Heart right ventricle (tissue), 16 donors: Measurements from ENCODE around the gene CYFIP1. TPM values are rescaled to one million over a fixed set of nuclear protein-coding genes. Genes with fewer than 3 reads are reported as not detected.

ENCODE experiments used
- ATAC-seq, 8 donors: fragments of 200-7000 bp; cut with Tn5 transposase; one replicate each; pipeline ENCODE4 v1.9.1; 2020; ENCODE audit warnings: mild to moderate bottlenecking in 8 of 8, moderate library complexity in 8 of 8, moderate number of reproducible peaks in 1 of 8
- DNase-seq, 2 donors: peaks; one replicate each; pipeline ENCODE4 v3.0.0-alpha.2; 2020
- H3K27ac ChIP-seq, 10 donors: fragments of 200-600 bp; sonication (generic) in 2 of 10; one replicate each; pipeline versions ENCODE4 v1.5.0 to v1.8.0; 2020 to 2022; ENCODE audit warnings: mild to moderate bottlenecking in 3 of 10
- H3K27me3 ChIP-seq, 7 donors: fragments of 200-600 bp; one replicate each; pipeline ENCODE4 v1.8.0; 2021 to 2022; ENCODE audit warnings: mild to moderate bottlenecking in 2 of 7
- H3K36me3 ChIP-seq, 9 donors: fragments of 200-600 bp; sonication (generic) in 1 of 9; one replicate each; pipeline versions ENCODE4 v1.5.0 to v1.8.0; 2020 to 2022; ENCODE audit warnings: mild to moderate bottlenecking in 2 of 9
- H3K4me1 ChIP-seq, 9 donors: fragments of 200-600 bp; sonication (generic) in 1 of 9; one replicate each; pipeline versions ENCODE4 v1.5.0 to v1.8.0; 2020 to 2022; ENCODE audit warnings: mild to moderate bottlenecking in 4 of 9
- H3K4me3 ChIP-seq, 10 donors: fragments of 200-600 bp; sonication (generic) in 2 of 10; one replicate each; pipeline versions ENCODE4 v1.5.0 to v1.8.0; 2020 to 2022; ENCODE audit warnings: mild to moderate bottlenecking in 7 of 10, moderate library complexity in 2 of 10
- H3K9me3 ChIP-seq, 11 donors: fragments of 200-600 bp in 10 of 11; sonication (generic) in 2 of 11; one replicate each; pipeline versions ENCODE4 v1.5.0 to v1.8.0; 2013 to 2022; ENCODE audit warnings: mild to moderate bottlenecking in 2 of 11, control low read depth in 1 of 11, moderate library complexity in 1 of 11
- WGBS, 2 donors: extraction: QIAGEN DNeasy Blood & Tissue Kit; methylation state at CpG; one replicate each; pipeline ENCODE4 v1.1.7; 2013; ENCODE audit warnings: inconsistent platforms in 1 of 2; 5-methylcytosine and 5-hydroxymethylcytosine counted together
- intact Hi-C, 10 donors: fragments of 100-400 bp; cut with DNase I; formaldehyde crosslinking; loops; one replicate each; pipeline versions ENCODE4 v1.11.1 to v1.14.2; 2022
- polyA plus RNA-seq, 2 donors: library from polyadenylated mRNA; stranded (reverse); fragments of 200-250 nt; gene quantifications; one replicate each; pipeline ENCODE4 v1.2.3, GENCODE V29; 2013
- total RNA-seq, 10 donors: library from RNA; stranded (reverse); fragmentation: NEBNext Ultra II Directional in 3 of 10; extraction: Animal tissue kit (Norgen Biotek cat#: 25700) in 3 of 10; gene quantifications; one replicate each; pipeline versions ENCODE4 v1.2.1 to v1.2.4, GENCODE V29; 2021 to 2023
- TF ChIP-seq, protein P1 (sequence below), 9 donors: fragments of 200-600 bp; sonication (generic) in 2 of 9; IDR thresholded peaks; one replicate each; pipeline versions ENCODE4 v1.5.0 to v1.8.0; 2021 to 2022; ENCODE audit warnings: antibody characterized with exemption in 9 of 9, mild to moderate bottlenecking in 5 of 9, moderate library complexity in 1 of 9
- donor health status: Arrhythmogenic right ventricular cardiomyopathy.
- donor health status: ischemic (EF 13 %, LVEDD 7.1; RV severe dilation, severe dysfunction).
- donor health status: healthy with polysubstance abuse.
- donor health status: DM: no; HTN: yes; CAD: no.
- donor health status: DM: no; HTN: no; CAD: no.
- donor health status: ischemic (EF 25% LVEDD 6.9; RV normal size, moderate dysfunction).
- donor health status: ischemic (EF 25% LVEDD 5.7; RV mildly dilated, moderate dysfunction).
- donor health status: healthy.
- donor health status: DM: yes; HTN: yes; CAD: no.
- donor health status: Ischemic cardiomyopathy.
- donor health status: ischemic (EF 35%, LVEDD 5.7; RV mildly dilated, moderate dysfunction).
- donor health status: nonischemic (EF 11% LVEDD 7.7; RV severe dilation, severe dysfunction).
- donor health status: DM: yes; HTN: yes; CAD: no.
- donor health status: PGD.
- donor health status: ischemic (EF 29% LVEDD 5.4; RV normal size, mild dysfunction).
- donor health status: nonischemic (EF 23%, LVEDD 6.1; RV moderate dilation, normal function).

The CYFIP1 gene
- total and polyA plus RNA-seq, 12 donors = 12.4 to 56.6 (median 27.1) TPM

DNA sequence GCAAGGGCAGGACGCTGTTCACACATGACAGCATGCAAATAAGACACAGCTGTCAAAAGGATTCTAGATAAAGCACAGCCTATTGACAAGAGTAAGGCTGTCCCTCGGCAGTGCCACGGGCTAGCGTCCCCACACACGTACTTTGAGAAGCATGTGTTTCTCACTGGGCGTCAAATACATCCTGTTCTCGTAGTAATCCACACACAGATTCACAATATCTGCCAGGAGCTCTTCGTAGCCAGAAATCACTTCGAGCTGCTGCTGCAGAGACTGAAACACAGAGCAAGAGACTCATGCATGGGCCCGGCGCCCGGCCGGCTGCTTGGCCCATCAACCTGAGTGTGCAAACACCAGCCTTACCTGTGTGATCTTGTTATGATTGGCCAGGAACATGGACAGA, 41.1 kb downstream of the CYFIP1 start:
- ATAC-seq = peak in 6 of 8 donors; percentile 13 to 71 (median 32)

DNA sequence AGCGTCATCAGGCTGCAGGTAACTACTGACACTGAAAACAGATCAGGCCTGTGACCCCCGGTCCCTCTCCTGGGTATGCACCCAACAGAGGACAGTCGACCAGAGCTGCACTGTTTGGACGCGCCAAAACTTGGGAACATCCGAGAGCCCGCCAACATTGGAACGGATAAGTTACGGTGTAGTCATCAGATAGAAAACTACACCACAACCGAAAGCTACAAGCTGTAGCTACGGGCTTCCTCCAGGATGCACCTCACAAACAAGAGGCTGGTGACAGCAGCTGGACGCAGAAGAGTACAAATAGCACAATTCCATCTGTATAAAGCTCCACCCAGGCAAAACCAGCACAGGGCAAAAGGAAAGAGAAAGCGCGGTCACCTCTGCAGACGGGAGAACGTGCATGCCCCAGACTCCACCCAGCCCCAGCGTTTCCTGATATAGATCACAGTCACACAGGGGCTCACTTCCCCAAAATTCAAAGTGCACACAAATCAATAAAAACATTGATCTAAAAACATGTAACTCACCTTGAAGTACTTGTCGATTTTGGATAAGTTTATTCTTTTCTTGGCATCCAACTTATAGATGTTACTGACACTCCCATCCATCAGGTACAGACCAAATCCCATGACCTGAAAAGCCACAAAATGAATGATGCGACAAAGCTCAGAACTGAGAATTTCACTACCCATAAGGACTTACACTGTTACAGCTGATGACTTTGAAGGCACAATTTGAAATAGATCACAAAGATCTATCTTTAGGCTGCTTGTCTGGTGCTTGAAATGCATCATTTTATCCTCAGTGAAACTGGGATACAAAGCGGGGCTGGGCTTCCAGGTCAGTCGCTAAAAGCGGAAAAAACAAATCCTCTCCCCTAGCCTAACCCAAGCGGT, 43.3 kb downstream of the CYFIP1 start:
- ATAC-seq = no peak
- H3K4me1 ChIP-seq = no peaks in the 10 kb centered on the region
- no peak for DNase-seq
- TF ChIP-seq, protein P1, sequence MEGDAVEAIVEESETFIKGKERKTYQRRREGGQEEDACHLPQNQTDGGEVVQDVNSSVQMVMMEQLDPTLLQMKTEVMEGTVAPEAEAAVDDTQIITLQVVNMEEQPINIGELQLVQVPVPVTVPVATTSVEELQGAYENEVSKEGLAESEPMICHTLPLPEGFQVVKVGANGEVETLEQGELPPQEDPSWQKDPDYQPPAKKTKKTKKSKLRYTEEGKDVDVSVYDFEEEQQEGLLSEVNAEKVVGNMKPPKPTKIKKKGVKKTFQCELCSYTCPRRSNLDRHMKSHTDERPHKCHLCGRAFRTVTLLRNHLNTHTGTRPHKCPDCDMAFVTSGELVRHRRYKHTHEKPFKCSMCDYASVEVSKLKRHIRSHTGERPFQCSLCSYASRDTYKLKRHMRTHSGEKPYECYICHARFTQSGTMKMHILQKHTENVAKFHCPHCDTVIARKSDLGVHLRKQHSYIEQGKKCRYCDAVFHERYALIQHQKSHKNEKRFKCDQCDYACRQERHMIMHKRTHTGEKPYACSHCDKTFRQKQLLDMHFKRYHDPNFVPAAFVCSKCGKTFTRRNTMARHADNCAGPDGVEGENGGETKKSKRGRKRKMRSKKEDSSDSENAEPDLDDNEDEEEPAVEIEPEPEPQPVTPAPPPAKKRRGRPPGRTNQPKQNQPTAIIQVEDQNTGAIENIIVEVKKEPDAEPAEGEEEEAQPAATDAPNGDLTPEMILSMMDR (IDR thresholded peaks at IDR 0.05) = no peak
- WGBS, 2 donors = 88 to 90% methylated on average over 23 of the region's 23 CpGs
- intact Hi-C loops = loop anchor here in 1 of 10 donors (10.0 kb wide), 1 partner anchor 48 kb away; the partner anchor contains the start of gene CYFIP1
- no peaks in the 10 kb centered on the region for H3K27me3 ChIP-seq
- H3K36me3 ChIP-seq = peaks cover 0 to 95% (median 60%) of the 10 kb centered on the region in 9 donors
- no peak overlapping the region for H3K27ac ChIP-seq
- no peak overlapping the region for H3K4me3 ChIP-seq
- H3K9me3 ChIP-seq = no peaks in the 10 kb centered on the region

More for the DNA sequence above, 41.1 kb downstream of the CYFIP1 start:
- peaks cover 3 to 95% (median 61%) of the 10 kb centered on the region in 9 donors for H3K36me3 ChIP-seq
- DNase-seq = no peak
- H3K9me3 ChIP-seq = no peaks in the 10 kb centered on the region
- 76 to 80% methylated on average over 13 of the region's 13 CpGs for WGBS, 2 donors
- TF ChIP-seq, protein P1 (IDR thresholded peaks at IDR 0.05) = no peak
- H3K4me1 ChIP-seq = peaks cover 0 to 7% (median 0%) of the 10 kb centered on the region in 9 donors
- intact Hi-C loops = loop anchor here in 1 of 10 donors (10.0 kb wide), 1 partner anchor 46 kb away; the partner anchor contains the start of gene CYFIP1
- no peak overlapping the region for H3K4me3 ChIP-seq
- H3K27me3 ChIP-seq = no peaks in the 10 kb centered on the region
- no peak overlapping the region for H3K27ac ChIP-seq

DNA sequence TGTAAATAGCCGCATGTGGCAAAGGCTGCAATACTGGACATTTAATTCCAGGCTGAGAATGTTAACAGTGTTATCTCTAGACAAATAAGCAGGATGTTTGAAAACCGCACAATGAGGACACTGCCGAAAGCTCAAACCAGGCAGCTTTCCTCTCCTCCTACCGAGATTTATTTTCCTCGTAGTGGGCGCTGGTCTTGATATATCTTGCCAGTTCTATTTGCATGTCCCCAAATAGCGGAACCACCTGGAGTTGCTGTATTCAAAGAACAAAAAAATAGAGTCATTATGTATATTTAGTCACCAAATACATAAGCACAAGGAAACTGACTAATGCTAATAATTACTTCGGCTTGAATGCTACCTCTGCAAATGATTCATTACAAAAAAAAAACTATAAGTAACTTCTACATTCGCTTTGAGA, 46.5 kb downstream of the CYFIP1 start:
- peaks cover 0 to 95% (median 50%) of the 10 kb centered on the region in 9 donors for H3K36me3 ChIP-seq
- H3K4me1 ChIP-seq = peaks cover 0 to 9% (median 0%) of the 10 kb centered on the region in 9 donors
- H3K27me3 ChIP-seq = no peaks in the 10 kb centered on the region
- WGBS, 2 donors = 87 to 97% methylated on average over 9 of the region's 9 CpGs
- DNase-seq (no peak), ATAC-seq (no peak)
- no peak overlapping the region for H3K4me3 ChIP-seq
- TF ChIP-seq, protein P1 (IDR thresholded peaks at IDR 0.05) = no peak
- H3K9me3 ChIP-seq = no peaks in the 10 kb centered on the region
- H3K27ac ChIP-seq = no peak overlapping the region
- intact Hi-C loops = loop anchor here in 1 of 10 donors (10.0 kb wide), 1 partner anchor 51 kb away; the partner anchor contains the start of gene CYFIP1

DNA sequence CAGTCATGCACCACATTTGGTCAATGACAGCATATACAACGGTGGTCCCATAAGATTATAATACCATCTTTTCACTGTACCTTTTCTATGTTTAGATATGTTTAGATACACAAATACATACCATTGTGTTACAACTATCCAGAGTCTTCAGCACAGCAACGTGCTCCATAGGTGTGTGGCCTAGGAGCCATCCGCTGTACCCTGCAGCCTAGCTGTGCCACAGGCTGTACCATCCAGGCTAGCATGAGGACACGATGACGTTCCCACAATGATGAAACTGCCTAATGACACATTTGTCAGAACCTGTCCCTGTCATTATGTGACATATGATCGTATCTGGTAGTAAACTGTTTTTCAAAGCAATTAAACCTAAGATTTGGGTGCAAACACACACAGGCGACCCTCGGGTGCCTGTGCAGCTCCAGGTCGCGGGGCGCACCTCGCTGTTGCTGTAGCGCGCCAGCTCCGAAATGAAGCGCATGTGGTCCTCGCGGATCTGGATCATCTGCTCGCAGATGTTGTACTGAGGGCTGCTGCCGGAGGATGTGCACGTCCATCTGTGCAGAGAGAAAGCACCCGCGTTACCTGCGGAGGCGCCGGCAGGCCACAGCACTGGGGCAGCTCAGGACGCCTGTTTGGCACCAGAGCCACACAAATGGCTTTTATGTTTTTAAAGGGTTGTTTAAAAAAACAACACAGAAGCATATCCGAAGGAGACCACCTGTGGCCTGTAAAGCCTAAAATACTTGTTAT, 48.2 kb downstream of the CYFIP1 start:
- Histone ChIP-seq H3K27me3 (no peaks in the 10 kb centered on the region), H3K36me3 (peaks cover 0 to 95% (median 37%) of the 10 kb centered on the region in 9 donors), H3K4me3 (no peak overlapping the region), H3K9me3 (no peaks in the 10 kb centered on the region), H3K4me1 (peaks cover 0 to 9% (median 0%) of the 10 kb centered on the region in 9 donors), H3K27ac (peak overlapping the region in 1 of 10 donors; percentile 13)
- intact Hi-C loops = loop anchor here in 1 of 10 donors (10.0 kb wide), 1 partner anchor 53 kb away; the partner anchor contains the start of gene CYFIP1
- no peak for DNase-seq
- 91 to 92% methylated on average over 28 of the region's 28 CpGs for WGBS, 2 donors
- no peak for ATAC-seq
- TF ChIP-seq, protein P1 (IDR thresholded peaks at IDR 0.05) = no peak
